H1 (cell line): Measurements from ENCODE around the gene ID2. TPM values are rescaled to one million over a fixed set of nuclear protein-coding genes. Genes with fewer than 3 reads are reported as not detected.

Experiments
- EGR1 ChIP-seq: IDR thresholded peaks from 2 replicates; pipeline ENCODE4 v1.6.1; 2011; ENCODE audit warnings: low read depth, low read length, borderline replicate concordance
- HDAC6 ChIP-seq: IDR thresholded peaks from one replicate; pipeline ENCODE4 v1.7.1; 2012; ENCODE audit warnings: low read depth, mild to moderate bottlenecking, inconsistent platforms, low read length, moderate library complexity
- polyA plus RNA-seq, 7 experiments: library from polyadenylated mRNA; depleted of rRNA in 3 of 7; stranded (reverse) in 5 of 7; unstranded in 2 of 7; fragments of >200 nt in 5 of 7; fragments of 200-250 nt in 2 of 7; gene quantifications; 1 replicate in 5 of 7; 2 replicates in 1 of 7; 4 replicates in 1 of 7; pipeline versions ENCODE4 v1.2.1 to v1.2.3, GENCODE V29; 2011 to 2013; ENCODE audit warnings: missing spikeins in 2 of 7, mixed read lengths in 2 of 7
- total RNA-seq: library from RNA; stranded (reverse); fragmentation: NEBNext Ultra II Directional; extraction: Animal tissue kit (Norgen Biotek cat#: 25700); gene quantifications from 2 replicates; pipeline ENCODE4 v1.2.1, GENCODE V29; 2021

Gene ID2
- total and polyA plus RNA-seq, 2 of the 8 experiments (the other 6 are each of a cell fraction or from before 2014, with no cell fraction given): 36.7 to 214 TPM

GRCh38 chr2:8725838-8726237 is 44.0 kb downstream of the ID2 start (continued):
- TF ChIP-seq HDAC6 (no peak), EGR1 (no peak)
